ENCODE results near the gene APP. TPM values are rescaled to one million over a fixed set of nuclear protein-coding genes. Genes with fewer than 3 reads are reported as not detected.
"Not testable (repeated sequence)": the region's sequence is repeated elsewhere in the genome, so short reads cannot be mapped to it uniquely, and the experiment has no call there.

The APP gene
- polyA plus RNA-seq, 4 donors: 870 to 980 (median 951) TPM

- no peak for DNase-seq (ENCODE audit: low read depth in 4 of 4, low spot score in 3 of 4)
Measured at GRCh38 chr21:26165331-26165730, 5.2 kb downstream of the APP start.

GRCh38 chr21:26164311-26164710 is 6.3 kb downstream of the APP start:
- no peak for DNase-seq (ENCODE audit: low read depth in 4 of 4, low spot score in 3 of 4)

- DNase-seq (ENCODE audit: low read depth in 4 of 4, low spot score in 3 of 4): no peak
Measured at GRCh38 chr21:26162081-26162480, 8.5 kb downstream of the APP start.

- DNase-seq (ENCODE audit: low read depth in 4 of 4, low spot score in 3 of 4): no peak
Measured at GRCh38 chr21:26159869-26160268, 10.7 kb downstream of the APP start.

- no peak for DNase-seq (ENCODE audit: low read depth in 4 of 4, low spot score in 3 of 4)
Measured at GRCh38 chr21:26157801-26158200, 12.8 kb downstream of the APP start.

- DNase-seq (ENCODE audit: low read depth in 4 of 4, low spot score in 3 of 4): no peak
Measured at GRCh38 chr21:26154753-26155152, 15.8 kb downstream of the APP start.

- no peak for DNase-seq (ENCODE audit: low read depth in 4 of 4, low spot score in 3 of 4)
Measured at GRCh38 chr21:26153758-26154157, 16.8 kb downstream of the APP start.

- DNase-seq (ENCODE audit: low read depth in 4 of 4, low spot score in 3 of 4): no peak
Measured at GRCh38 chr21:26148840-26149354, 21.7 kb downstream of the APP start.

- DNase-seq (ENCODE audit: low read depth in 4 of 4, low spot score in 3 of 4): peak in 1 of 4 donors; percentile 40
Measured at GRCh38 chr21:26148071-26148839, 22.3 kb downstream of the APP start.

- no peak for DNase-seq (ENCODE audit: low read depth in 4 of 4, low spot score in 3 of 4)
Measured at GRCh38 chr21:26147535-26147934, 23.0 kb downstream of the APP start.

GRCh38 chr21:26146681-26147080 is 23.9 kb downstream of the APP start:
- no peak for DNase-seq (ENCODE audit: low read depth in 4 of 4, low spot score in 3 of 4)

GRCh38 chr21:26144031-26144430 is 26.5 kb downstream of the APP start:
- no peak for DNase-seq (ENCODE audit: low read depth in 4 of 4, low spot score in 3 of 4)

- DNase-seq (ENCODE audit: low read depth in 4 of 4, low spot score in 3 of 4): no peak
Measured at GRCh38 chr21:26142363-26142762, 28.2 kb downstream of the APP start.

- DNase-seq (ENCODE audit: low read depth in 4 of 4, low spot score in 3 of 4): no peak
Measured at GRCh38 chr21:26140926-26141325, 29.6 kb downstream of the APP start.

GRCh38 chr21:26140164-26140579 is 30.4 kb downstream of the APP start:
- DNase-seq (ENCODE audit: low read depth in 4 of 4, low spot score in 3 of 4): peak in 1 of 4 donors; percentile 18

- DNase-seq (ENCODE audit: low read depth in 4 of 4, low spot score in 3 of 4): no peak
Measured at GRCh38 chr21:26138615-26139257, 31.8 kb downstream of the APP start.

GRCh38 chr21:26137379-26138060 is 33.0 kb downstream of the APP start:
- no peak for DNase-seq (ENCODE audit: low read depth in 4 of 4, low spot score in 3 of 4)

GRCh38 chr21:26136671-26137070 is 33.9 kb downstream of the APP start:
- DNase-seq (ENCODE audit: low read depth in 4 of 4, low spot score in 3 of 4): no peak

- DNase-seq (ENCODE audit: low read depth in 4 of 4, low spot score in 3 of 4): no peak
Measured at GRCh38 chr21:26135520-26135919, 35.0 kb downstream of the APP start.

GRCh38 chr21:26131554-26131953 is 39.0 kb downstream of the APP start:
- DNase-seq (ENCODE audit: low read depth in 4 of 4, low spot score in 3 of 4): no peak

GRCh38 chr21:26131053-26131452 is 39.5 kb downstream of the APP start:
- not testable (repeated sequence) for DNase-seq (ENCODE audit: low read depth in 4 of 4, low spot score in 3 of 4)
